GM18508 (cell line): ENCODE data around the gene CSK.

Source experiments
- ATAC-seq: cut with Tn5 transposase; IDR thresholded peaks from one replicate; pipeline ENCODE4 v1.9.1; 2021; ENCODE audit warnings: moderate number of reproducible peaks; ENCODE audit not compliant: insufficient read depth, unreplicated experiment

Gene CSK

GRCh38 chr15:74769463-74770025 lies 12.3 kb upstream of the CSK start:
- no peak for ATAC-seq

- ATAC-seq: no peak
Observed at GRCh38 chr15:74770211-74770903, 11.5 kb upstream of the CSK start.

- no peak for ATAC-seq
Observed at GRCh38 chr15:74773329-74773728, 8.6 kb upstream of the CSK start.

GRCh38 chr15:74773731-74774252 lies 8.1 kb upstream of the CSK start:
- no peak for ATAC-seq

DNA sequence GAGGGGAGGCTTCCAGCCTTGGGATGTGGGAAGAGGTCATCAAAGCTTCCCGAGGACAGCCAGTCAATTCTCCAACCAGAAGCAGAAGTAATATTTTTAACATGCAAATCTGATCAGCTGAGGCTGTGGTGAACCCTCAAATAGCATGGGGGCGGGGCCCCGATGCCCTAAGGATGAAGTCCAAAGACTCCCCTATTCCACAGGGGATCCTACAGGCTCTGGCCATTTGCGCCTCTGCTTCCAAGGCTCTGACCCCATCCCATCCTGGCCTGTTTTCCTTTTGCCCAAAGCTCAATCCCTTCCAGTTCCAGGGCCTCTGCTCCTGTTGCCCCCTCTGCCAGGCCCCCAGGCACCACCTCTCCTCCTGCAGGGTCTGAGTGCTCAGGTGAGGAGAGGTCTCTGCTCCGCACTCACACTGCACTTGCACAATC lies 6.7 kb upstream of the CSK start:
- ATAC-seq: no peak

DNA sequence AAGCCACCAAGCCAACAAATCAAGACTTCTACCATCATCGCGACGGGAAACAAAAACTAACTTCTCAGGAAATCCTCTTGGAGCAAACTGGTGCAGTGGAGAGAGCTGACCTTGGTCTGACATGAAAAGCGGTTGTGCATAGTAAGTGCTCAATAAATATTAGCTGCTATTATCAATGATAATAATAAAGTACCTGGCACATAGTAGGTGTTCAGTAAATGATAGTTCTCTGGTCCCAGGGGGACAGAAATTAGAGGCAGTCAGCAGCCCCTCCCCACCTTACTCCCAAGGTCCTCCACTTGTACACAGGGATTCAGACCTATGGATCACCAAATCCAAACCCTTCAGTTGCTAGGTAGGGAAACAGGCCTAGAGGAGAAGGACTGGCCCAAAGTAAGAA lies 6.0 kb upstream of the CSK start:
- no peak for ATAC-seq

DNA sequence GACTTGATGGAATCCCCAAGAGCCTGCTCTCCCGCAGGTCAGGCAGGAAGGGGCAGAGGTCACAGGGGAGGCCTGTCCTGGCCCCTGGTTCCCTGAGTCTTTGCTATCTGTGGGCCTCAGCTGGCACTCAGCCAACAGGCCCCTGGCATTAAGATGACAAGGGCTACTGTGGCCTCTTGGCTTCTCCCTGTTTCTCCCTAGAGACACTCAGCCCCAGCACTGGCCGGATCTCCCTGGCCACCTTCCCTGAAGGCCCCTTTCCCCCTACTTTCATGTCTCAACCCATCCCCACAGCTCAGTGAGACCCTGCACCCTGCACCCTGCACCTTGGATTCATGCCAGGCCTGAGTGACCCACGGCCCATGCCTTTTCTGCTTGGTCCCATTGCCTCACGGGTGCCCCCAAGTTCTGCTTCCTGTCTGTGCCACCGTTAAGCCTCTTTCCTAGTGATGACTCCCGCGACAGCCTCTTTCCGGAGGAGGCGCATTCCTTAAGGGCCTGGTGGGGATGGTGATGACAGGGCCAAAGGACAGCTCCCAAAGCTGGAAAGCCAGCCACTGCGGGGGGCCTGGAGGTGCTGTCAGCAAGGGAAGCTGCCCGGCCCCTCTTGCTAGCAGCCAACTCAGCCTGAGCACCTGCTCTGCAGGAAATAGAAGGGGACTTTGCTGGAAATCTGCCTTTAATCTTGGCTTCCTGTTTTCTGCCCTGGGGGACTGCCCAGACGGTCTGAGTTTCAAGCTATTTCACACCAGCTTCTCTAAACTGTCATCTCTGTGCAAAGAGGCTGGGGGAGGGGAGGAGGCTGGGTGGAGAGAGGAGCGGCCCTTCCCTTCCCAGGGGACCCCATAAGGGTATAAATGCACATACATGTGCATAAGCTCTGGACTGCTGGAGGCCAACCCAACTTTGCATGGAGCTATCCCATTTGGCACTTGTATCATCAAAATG lies 4.8 kb upstream of the CSK start:
- ATAC-seq: no peak

- no peak for ATAC-seq
Observed at GRCh38 chr15:74777769-74778598, 3.9 kb upstream of the CSK start.

- no peak for ATAC-seq
Observed at GRCh38 chr15:74778599-74778970, 3.3 kb upstream of the CSK start.

DNA sequence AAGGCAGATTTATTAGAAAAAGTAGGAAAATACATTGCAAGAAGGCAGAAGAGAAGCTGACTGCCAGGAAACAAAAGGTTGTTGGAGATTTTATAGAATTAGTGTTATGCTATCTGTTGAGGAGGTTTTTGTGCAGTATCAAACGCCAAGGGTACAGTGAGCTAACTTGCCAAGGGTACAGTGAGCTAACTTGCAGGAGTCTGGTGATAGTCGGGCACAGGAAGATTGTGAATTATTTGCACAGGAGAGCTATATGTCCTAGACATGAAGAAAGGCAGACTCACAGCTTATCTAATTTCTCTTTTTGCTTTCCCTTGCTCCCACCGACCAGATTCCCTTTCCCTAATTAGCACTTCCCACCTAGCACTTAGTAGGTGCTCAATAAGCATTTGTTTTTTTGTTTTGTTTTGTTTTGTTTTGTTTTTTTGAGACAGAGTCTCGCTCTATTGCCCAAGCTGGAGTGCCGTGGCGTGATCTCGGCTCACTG lies 2.7 kb upstream of the CSK start:
- no peak for ATAC-seq

GRCh38 chr15:74780523-74781430 lies 1.1 kb upstream of the CSK start:
- no peak for ATAC-seq

GRCh38 chr15:74782259-74783071 lies 585 bp downstream of the CSK start:
- no peak for ATAC-seq

GRCh38 chr15:74783072-74783807 lies 1.4 kb downstream of the CSK start:
- ATAC-seq: no peak

DNA sequence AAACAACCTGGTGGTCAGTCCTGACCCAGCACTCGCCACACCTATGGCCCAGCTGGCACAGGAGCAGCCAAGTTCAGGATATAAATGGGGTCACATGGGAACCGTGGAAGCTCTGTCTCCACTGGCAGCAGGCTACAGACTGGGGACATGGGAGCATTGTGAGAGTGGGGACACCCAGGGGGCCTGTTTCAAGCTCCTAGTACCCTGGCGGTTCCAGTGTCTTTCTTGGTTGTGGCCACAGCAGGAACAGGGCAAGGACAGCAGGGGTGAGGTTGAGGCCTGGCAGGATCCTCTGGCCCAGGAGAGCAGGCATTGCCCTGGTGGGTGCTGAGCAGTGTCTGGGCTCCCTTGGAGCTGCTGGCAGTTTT lies 1.9 kb downstream of the CSK start:
- no peak for ATAC-seq

- ATAC-seq: no peak
Observed at GRCh38 chr15:74784426-74785193, 2.7 kb downstream of the CSK start.

DNA sequence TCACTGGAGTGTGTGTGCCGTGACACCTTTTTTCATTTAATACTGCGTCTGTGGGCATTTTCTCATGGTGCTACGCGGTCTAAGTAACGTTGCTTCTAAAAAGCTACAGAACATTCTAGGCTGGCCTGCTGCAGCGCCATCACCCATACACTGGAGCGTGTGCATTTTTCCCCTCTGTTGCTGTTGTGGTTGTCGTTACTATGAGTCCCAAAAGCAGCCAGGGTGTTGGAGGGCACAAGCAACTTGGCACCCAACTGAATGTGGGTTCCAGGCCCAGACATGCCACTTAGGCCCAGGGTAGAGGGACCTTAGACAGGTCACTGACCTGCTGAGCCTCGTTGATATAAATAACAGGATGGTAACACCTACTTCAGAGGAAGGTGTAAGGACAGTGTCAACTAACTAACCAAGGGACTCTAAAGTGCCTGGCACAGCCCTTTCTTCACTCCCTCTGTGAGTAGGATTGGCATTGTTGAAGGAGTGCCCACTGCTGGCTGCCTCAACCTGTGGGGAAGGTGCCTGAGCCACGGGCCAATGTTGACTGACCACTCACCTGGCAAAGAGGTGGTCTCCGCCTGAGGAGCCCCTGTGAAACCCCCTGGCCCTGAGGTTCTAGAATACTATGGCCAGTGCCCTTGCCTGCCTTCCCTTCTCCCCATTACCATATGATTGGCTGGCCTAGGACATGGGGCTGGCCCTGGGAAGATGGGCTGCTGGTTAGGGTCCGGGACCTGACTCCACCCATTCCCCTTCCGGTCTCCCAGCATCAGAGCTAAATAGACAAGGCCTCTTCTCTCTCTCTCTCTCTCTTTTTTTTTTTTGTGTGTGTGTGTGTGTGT lies 3.5 kb downstream of the CSK start:
- ATAC-seq: no peak
